ENCODE results near the gene NT5M.

The NT5M gene

GRCh38 chr17:17356149-17356930 is 53.2 kb downstream of the NT5M start:
- DNase-seq, result peak; percentile 68

GRCh38 chr17:17356931-17357270 is 53.7 kb downstream of the NT5M start:
- DNase-seq, result no peak

GRCh38 chr17:17358060-17358751 is 55.0 kb downstream of the NT5M start:
- DNase-seq, result no peak

GRCh38 chr17:17358866-17359265 is 55.7 kb downstream of the NT5M start:
- no peak for DNase-seq

GRCh38 chr17:17359271-17359670 is 56.1 kb downstream of the NT5M start:
- DNase-seq, result no peak

- DNase-seq, result no peak
Observed at GRCh38 chr17:17360087-17360730, 57.0 kb downstream of the NT5M start.

- no peak for DNase-seq
Observed at GRCh38 chr17:17361543-17361866, 58.3 kb downstream of the NT5M start.

GRCh38 chr17:17361867-17362539 is 58.8 kb downstream of the NT5M start:
- no peak for DNase-seq

- DNase-seq, result no peak
Observed at GRCh38 chr17:17362540-17362930, 59.4 kb downstream of the NT5M start.

GRCh38 chr17:17363638-17364337 is 60.6 kb downstream of the NT5M start:
- peak; percentile 37 for DNase-seq

GRCh38 chr17:17364338-17364667 is 61.1 kb downstream of the NT5M start:
- DNase-seq, result no peak

- DNase-seq, result no peak
Observed at GRCh38 chr17:17365476-17366110, 62.4 kb downstream of the NT5M start.

GRCh38 chr17:17366235-17366634 is 63.1 kb downstream of the NT5M start:
- no peak for DNase-seq

GRCh38 chr17:17366941-17367875 is 64.0 kb downstream of the NT5M start:
- no peak for DNase-seq

- DNase-seq, result no peak
Observed at GRCh38 chr17:17367931-17368330, 64.8 kb downstream of the NT5M start.

GRCh38 chr17:17370711-17371110 is 67.5 kb downstream of the NT5M start:
- DNase-seq, result no peak

- DNase-seq, result no peak
Observed at GRCh38 chr17:17372856-17373520, 69.8 kb downstream of the NT5M start.

- no peak for DNase-seq
Observed at GRCh38 chr17:17375841-17376240, 72.7 kb downstream of the NT5M start.

GRCh38 chr17:17376362-17376761 is 73.2 kb downstream of the NT5M start:
- no peak for DNase-seq

- no peak for DNase-seq
Observed at GRCh38 chr17:17377071-17377967, 74.1 kb downstream of the NT5M start.

All from CD4-positive, alpha-beta T cell treated with Interleukin-4 for 4 hours (primary cell).